GM12874 (cell line): ENCODE data around the gene MAD1L1.

ENCODE experiments used
- CTCF ChIP-seq: IDR thresholded peaks from 2 replicates; pipeline ENCODE4 v1.5.1; 2011; ENCODE audit warnings: low read depth, mild to moderate bottlenecking, control low read depth, low read length, moderate library complexity; ENCODE audit not compliant: insufficient read depth

Gene MAD1L1

GRCh38 chr7:1810961-1811849 is 421.5 kb downstream of the MAD1L1 start:
- no peak for TF ChIP-seq CTCF

- TF ChIP-seq CTCF, result no peak
These were observed 422.2 kb downstream of the MAD1L1 start for GRCh38 chr7:1810521-1810920.

GRCh38 chr7:1809601-1810258 is 423.0 kb downstream of the MAD1L1 start:
- no peak for TF ChIP-seq CTCF

- TF ChIP-seq CTCF, result no peak
These were observed 423.7 kb downstream of the MAD1L1 start for GRCh38 chr7:1809070-1809469.

- no peak for TF ChIP-seq CTCF
These were observed 424.7 kb downstream of the MAD1L1 start for GRCh38 chr7:1807821-1808600.

GRCh38 chr7:1806354-1806753 is 426.4 kb downstream of the MAD1L1 start:
- TF ChIP-seq CTCF, result no peak

GRCh38 chr7:1804310-1804709 is 428.4 kb downstream of the MAD1L1 start:
- no peak for TF ChIP-seq CTCF
